MM.1S (cell line): ENCODE measurements around the gene SF3B2.

Experiments
- EZH2phosphoT487 ChIP-seq: fragments of 300-600 bp; sonication (generic); IDR thresholded peaks from 2 replicates; pipeline ENCODE4 v1.6.1; 2018; ENCODE audit warnings: antibody characterized with exemption, low read length
- TF ChIP-seq, protein P1 (sequence below): fragments of 300-600 bp; sonication (generic); IDR thresholded peaks from 2 replicates; pipeline ENCODE4 v1.5.1; 2016; ENCODE audit warnings: antibody characterized with exemption, low read length, mixed read lengths

DNA sequence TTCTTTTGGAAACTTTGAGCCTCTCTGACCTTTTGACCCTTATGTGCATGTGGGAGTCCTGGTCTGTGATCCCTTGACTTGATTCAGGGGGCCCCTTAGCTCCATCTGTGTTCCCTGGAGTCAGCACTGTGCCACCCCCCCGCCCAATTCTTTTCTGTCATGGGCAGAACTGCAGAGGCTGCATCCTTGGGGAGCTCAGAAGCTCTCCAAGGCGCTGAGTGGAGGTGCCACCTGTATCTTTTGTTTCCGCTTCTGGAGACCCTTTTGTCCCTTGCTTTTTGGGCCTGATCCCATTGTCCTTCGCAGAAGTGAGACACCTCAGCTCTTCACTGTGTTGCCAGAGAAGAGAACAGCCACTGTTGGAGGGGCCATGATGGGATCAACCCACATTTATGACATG is 15.5 kb downstream of the SF3B2 start:
- TF ChIP-seq, protein P1, sequence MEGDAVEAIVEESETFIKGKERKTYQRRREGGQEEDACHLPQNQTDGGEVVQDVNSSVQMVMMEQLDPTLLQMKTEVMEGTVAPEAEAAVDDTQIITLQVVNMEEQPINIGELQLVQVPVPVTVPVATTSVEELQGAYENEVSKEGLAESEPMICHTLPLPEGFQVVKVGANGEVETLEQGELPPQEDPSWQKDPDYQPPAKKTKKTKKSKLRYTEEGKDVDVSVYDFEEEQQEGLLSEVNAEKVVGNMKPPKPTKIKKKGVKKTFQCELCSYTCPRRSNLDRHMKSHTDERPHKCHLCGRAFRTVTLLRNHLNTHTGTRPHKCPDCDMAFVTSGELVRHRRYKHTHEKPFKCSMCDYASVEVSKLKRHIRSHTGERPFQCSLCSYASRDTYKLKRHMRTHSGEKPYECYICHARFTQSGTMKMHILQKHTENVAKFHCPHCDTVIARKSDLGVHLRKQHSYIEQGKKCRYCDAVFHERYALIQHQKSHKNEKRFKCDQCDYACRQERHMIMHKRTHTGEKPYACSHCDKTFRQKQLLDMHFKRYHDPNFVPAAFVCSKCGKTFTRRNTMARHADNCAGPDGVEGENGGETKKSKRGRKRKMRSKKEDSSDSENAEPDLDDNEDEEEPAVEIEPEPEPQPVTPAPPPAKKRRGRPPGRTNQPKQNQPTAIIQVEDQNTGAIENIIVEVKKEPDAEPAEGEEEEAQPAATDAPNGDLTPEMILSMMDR: no peak
- no peak for TF ChIP-seq EZH2phosphoT487
